Measurements from ENCODE around the gene LTBR.
A peak's percentile ranks its signal among the peaks of the same experiment; 100 is the strongest.

Gene LTBR

GRCh38 chr12:6382371-6382770, 1.6 kb upstream of the LTBR start:
- DNase-seq (ENCODE audit: low read depth in 2 of 2, low spot score in 1 of 2), result no peak

GRCh38 chr12:6382982-6383381, 980 bp upstream of the LTBR start:
- no peak for DNase-seq (ENCODE audit: low read depth in 2 of 2, low spot score in 1 of 2)

GRCh38 chr12:6384499-6385436, 806 bp downstream of the LTBR start:
- DNase-seq (ENCODE audit: low read depth in 2 of 2, low spot score in 1 of 2), result no peak

GRCh38 chr12:6386038-6386437, 2.1 kb downstream of the LTBR start:
- no peak for DNase-seq (ENCODE audit: low read depth in 2 of 2, low spot score in 1 of 2)

GRCh38 chr12:6386491-6386890, 2.5 kb downstream of the LTBR start:
- DNase-seq (ENCODE audit: low read depth in 2 of 2, low spot score in 1 of 2), result no peak

- DNase-seq (ENCODE audit: low read depth in 2 of 2, low spot score in 1 of 2), result no peak
Measured at GRCh38 chr12:6387541-6387940, 3.6 kb downstream of the LTBR start.

GRCh38 chr12:6390084-6390799, 6.3 kb downstream of the LTBR start:
- no peak for DNase-seq (ENCODE audit: low read depth in 2 of 2, low spot score in 1 of 2)

GRCh38 chr12:6391013-6391412, 7.1 kb downstream of the LTBR start:
- DNase-seq (ENCODE audit: low read depth in 2 of 2, low spot score in 1 of 2), result no peak

GRCh38 chr12:6392504-6392903, 8.5 kb downstream of the LTBR start:
- no peak for DNase-seq (ENCODE audit: low read depth in 2 of 2, low spot score in 1 of 2)

- no peak for DNase-seq (ENCODE audit: low read depth in 2 of 2, low spot score in 1 of 2)
Measured at GRCh38 chr12:6393109-6393508, 9.1 kb downstream of the LTBR start.

GRCh38 chr12:6394398-6394797, 10.4 kb downstream of the LTBR start:
- DNase-seq (ENCODE audit: low read depth in 2 of 2, low spot score in 1 of 2), result no peak

GRCh38 chr12:6396031-6396430, 12.1 kb downstream of the LTBR start:
- DNase-seq (ENCODE audit: low read depth in 2 of 2, low spot score in 1 of 2), result no peak

- DNase-seq (ENCODE audit: low read depth in 2 of 2, low spot score in 1 of 2), result no peak
Measured at GRCh38 chr12:6399884-6400644, 16.1 kb downstream of the LTBR start.

GRCh38 chr12:6404390-6404789, 20.4 kb downstream of the LTBR start:
- DNase-seq (ENCODE audit: low read depth in 2 of 2, low spot score in 1 of 2), result no peak

- no peak for DNase-seq (ENCODE audit: low read depth in 2 of 2, low spot score in 1 of 2)
Measured at GRCh38 chr12:6405963-6406362, 22.0 kb downstream of the LTBR start.

- no peak for DNase-seq (ENCODE audit: low read depth in 2 of 2, low spot score in 1 of 2)
Measured at GRCh38 chr12:6407236-6407954, 23.4 kb downstream of the LTBR start.

- DNase-seq (ENCODE audit: low read depth in 2 of 2, low spot score in 1 of 2), result no peak
Measured at GRCh38 chr12:6416596-6416995, 32.6 kb downstream of the LTBR start.

GRCh38 chr12:6418796-6419195, 34.8 kb downstream of the LTBR start:
- no peak for DNase-seq (ENCODE audit: low read depth in 2 of 2, low spot score in 1 of 2)

GRCh38 chr12:6420364-6420763, 36.4 kb downstream of the LTBR start:
- no peak for DNase-seq (ENCODE audit: low read depth in 2 of 2, low spot score in 1 of 2)

GRCh38 chr12:6423267-6424007, 39.5 kb downstream of the LTBR start:
- peak in 1 of 2 donors; percentile 54 for DNase-seq (ENCODE audit: low read depth in 2 of 2, low spot score in 1 of 2)
